Measurements from ENCODE around the gene TSTD1.
"Not testable (repeated sequence)": the region's sequence is repeated elsewhere in the genome, so short reads cannot be mapped to it uniquely, and the experiment has no call there.

- TF ChIP-seq, protein P1, sequence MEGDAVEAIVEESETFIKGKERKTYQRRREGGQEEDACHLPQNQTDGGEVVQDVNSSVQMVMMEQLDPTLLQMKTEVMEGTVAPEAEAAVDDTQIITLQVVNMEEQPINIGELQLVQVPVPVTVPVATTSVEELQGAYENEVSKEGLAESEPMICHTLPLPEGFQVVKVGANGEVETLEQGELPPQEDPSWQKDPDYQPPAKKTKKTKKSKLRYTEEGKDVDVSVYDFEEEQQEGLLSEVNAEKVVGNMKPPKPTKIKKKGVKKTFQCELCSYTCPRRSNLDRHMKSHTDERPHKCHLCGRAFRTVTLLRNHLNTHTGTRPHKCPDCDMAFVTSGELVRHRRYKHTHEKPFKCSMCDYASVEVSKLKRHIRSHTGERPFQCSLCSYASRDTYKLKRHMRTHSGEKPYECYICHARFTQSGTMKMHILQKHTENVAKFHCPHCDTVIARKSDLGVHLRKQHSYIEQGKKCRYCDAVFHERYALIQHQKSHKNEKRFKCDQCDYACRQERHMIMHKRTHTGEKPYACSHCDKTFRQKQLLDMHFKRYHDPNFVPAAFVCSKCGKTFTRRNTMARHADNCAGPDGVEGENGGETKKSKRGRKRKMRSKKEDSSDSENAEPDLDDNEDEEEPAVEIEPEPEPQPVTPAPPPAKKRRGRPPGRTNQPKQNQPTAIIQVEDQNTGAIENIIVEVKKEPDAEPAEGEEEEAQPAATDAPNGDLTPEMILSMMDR (IDR thresholded peaks at IDR 0.05) = not testable (repeated sequence)
- not testable (repeated sequence) for TF ChIP-seq POLR2A (IDR thresholded peaks at IDR 0.05)
These were observed 21.6 kb downstream of the TSTD1 start for GRCh38 chr1:161017181-161017580.
